Measurements from ENCODE around the gene GPX4. TPM values are rescaled to one million over a fixed set of nuclear protein-coding genes. Genes with fewer than 3 reads are reported as not detected.
A peak's percentile ranks its signal among the peaks of the same experiment; 100 is the strongest.

The GPX4 gene
- total and polyA plus RNA-seq, 2 of the 13 experiments (the other 11 are each of a cell fraction or from before 2014, with no cell fraction given), result 535 to 613 TPM

- peak; percentile 88; the same call in 1 of the 2 replicates for TF ChIP-seq ZNF589 (CRISPR knock-in tag; conservative IDR thresholded peaks at IDR 0.05)
- peak; percentile 43; the same call in 1 of the 2 replicates for TF ChIP-seq ZBTB3 (CRISPR knock-in tag; IDR thresholded peaks at IDR 0.05; ENCODE audit: borderline replicate concordance, low read depth)
- no peak for TF ChIP-seq ZNF674 (CRISPR knock-in tag; IDR thresholded peaks at IDR 0.05; ENCODE audit: low read depth)
- no peak for TF ChIP-seq YY1 (IDR thresholded peaks at IDR 0.05; ENCODE audit: insufficient read depth, insufficient replicate concordance, low read depth, low read length)
- TF ChIP-seq ZNF232 (CRISPR knock-in tag; IDR thresholded peaks at IDR 0.05; ENCODE audit: borderline replicate concordance), result no peak
- TF ChIP-seq HMG20B (CRISPR knock-in tag; conservative IDR thresholded peaks at IDR 0.05), result no peak
- TF ChIP-seq SATB2 (CRISPR knock-in tag; IDR thresholded peaks at IDR 0.05), result no peak
- TF ChIP-seq ZNF296 (CRISPR knock-in tag; conservative IDR thresholded peaks at IDR 0.05), result 0 out of 2 replicates have a peak, but pooled peaks have one; percentile 35
- TF ChIP-seq ZFYVE20 (CRISPR knock-in tag; IDR thresholded peaks at IDR 0.05; ENCODE audit: borderline replicate concordance, low read depth), result no peak
- no peak for TF ChIP-seq ZFAT (CRISPR knock-in tag; conservative IDR thresholded peaks at IDR 0.05)
- no peak; the same call in 1 of the 2 replicates for TF ChIP-seq KDM6A (CRISPR knock-in tag; IDR thresholded peaks at IDR 0.05; ENCODE audit: low read depth)
- TF ChIP-seq MBD4 (IDR thresholded peaks at IDR 0.05; ENCODE audit: borderline replicate concordance, low read length), result no peak
- peak; percentile 81 for TF ChIP-seq BORCS8-MEF2B (CRISPR knock-in tag; IDR thresholded peaks at IDR 0.05)
- TF ChIP-seq TCF7 (IDR thresholded peaks at IDR 0.05; ENCODE audit: low read depth), result peak; percentile 44; the same call in 1 of the 2 replicates
- peak; percentile 58; the same call in 1 of the 2 replicates for TF ChIP-seq ZBTB34 (CRISPR knock-in tag; IDR thresholded peaks at IDR 0.05)
- TF ChIP-seq MAX (IDR thresholded peaks at IDR 0.05), result peak; percentile 98
- no peak for TF ChIP-seq MXD1 (CRISPR knock-in tag; IDR thresholded peaks at IDR 0.05)
- peak; percentile 78; the same call in 1 of the 2 replicates for TF ChIP-seq HNRNPL (IDR thresholded peaks at IDR 0.05; ENCODE audit: low read depth, low read length)
- no peak for TF ChIP-seq KLF12 (CRISPR knock-in tag; IDR thresholded peaks at IDR 0.05; ENCODE audit: borderline replicate concordance)
- no peak for TF ChIP-seq BCL6 (CRISPR knock-in tag; IDR thresholded peaks at IDR 0.05)
- TF ChIP-seq RORA (CRISPR knock-in tag; IDR thresholded peaks at IDR 0.05), result no peak
- TF ChIP-seq TARDBP (CRISPR knock-in tag; IDR thresholded peaks at IDR 0.05), result peak; percentile 90
- no peak for TF ChIP-seq ZC3H4 (CRISPR knock-in tag; IDR thresholded peaks at IDR 0.05; ENCODE audit: borderline replicate concordance)
- TF ChIP-seq MTERF4 (CRISPR knock-in tag; IDR thresholded peaks at IDR 0.05), result no peak
- no peak for TF ChIP-seq DDIT3 (CRISPR knock-in tag; IDR thresholded peaks at IDR 0.05)
- peak; percentile 38; the same call in 1 of the 2 replicates for TF ChIP-seq FIP1L1 (IDR thresholded peaks at IDR 0.05; ENCODE audit: borderline replicate concordance, insufficient read depth, low read depth, low read length)
- TF ChIP-seq ZNF572 (CRISPR knock-in tag; IDR thresholded peaks at IDR 0.05), result no peak
- TF ChIP-seq ZSCAN20 (CRISPR knock-in tag; IDR thresholded peaks at IDR 0.05; ENCODE audit: borderline replicate concordance), result no peak
Measured at GRCh38 chr19:1098177-1099051, 5.4 kb upstream of the GPX4 start (continued).
